ENCODE data around the gene GTSF1L.

GTSF1L gene

GRCh38 chr20:43715511-43715910, 11.3 kb downstream of the GTSF1L start:
- DNase-seq = no peak

DNA sequence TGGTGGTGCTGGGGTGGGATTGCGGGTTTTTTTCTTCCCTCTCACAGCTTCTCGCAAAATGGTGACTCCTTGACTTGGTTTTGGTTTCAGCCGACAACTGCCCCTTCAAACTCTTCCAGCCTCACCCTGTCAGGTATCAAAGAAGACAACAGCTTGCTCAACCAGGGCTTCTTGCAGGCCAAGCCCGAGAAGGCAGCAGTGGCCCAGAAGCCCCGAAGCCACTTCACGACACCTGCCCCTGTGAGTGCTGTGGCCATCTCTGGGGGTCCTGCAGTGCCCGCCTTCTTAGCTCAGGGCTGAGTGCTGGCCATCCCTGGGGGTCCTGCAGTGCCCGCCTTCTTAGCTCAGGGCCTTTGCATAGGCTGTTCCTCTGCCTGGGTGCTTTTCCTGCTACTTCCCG, 11.8 kb downstream of the GTSF1L start:
- DNase-seq = no peak

DNA sequence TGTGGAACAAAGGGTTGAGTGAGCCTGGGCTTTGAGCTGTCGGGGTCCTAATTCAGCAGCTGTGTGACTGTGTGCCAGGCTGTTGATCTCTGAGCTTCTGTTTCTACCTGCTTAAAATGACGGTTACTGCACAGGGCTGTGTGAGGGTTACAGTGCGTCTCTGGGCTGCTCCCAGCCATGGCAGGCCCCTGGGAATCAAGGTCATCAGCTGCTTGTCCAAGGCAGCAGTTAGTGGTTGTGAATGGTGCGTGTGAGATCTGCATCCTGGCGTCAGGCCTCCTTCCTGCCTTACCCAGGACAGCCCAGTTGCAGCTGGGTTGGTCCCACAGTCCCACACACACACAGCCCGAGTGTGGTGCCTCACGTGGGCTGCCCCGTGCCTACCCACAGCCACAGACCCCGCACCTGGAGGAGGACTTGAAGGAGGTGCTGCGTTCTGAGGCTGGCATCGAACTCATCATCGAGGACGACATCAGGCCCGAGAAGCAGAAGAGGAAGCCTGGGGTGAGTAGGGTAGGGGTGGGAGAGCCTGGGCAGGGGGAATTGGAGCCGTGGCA, 15.6 kb downstream of the GTSF1L start:
- DNase-seq = no peak

GRCh38 chr20:43710370-43711044, 16.3 kb downstream of the GTSF1L start:
- DNase-seq = no peak

GRCh38 chr20:43702502-43702901, 24.3 kb downstream of the GTSF1L start:
- DNase-seq = no peak

DNA sequence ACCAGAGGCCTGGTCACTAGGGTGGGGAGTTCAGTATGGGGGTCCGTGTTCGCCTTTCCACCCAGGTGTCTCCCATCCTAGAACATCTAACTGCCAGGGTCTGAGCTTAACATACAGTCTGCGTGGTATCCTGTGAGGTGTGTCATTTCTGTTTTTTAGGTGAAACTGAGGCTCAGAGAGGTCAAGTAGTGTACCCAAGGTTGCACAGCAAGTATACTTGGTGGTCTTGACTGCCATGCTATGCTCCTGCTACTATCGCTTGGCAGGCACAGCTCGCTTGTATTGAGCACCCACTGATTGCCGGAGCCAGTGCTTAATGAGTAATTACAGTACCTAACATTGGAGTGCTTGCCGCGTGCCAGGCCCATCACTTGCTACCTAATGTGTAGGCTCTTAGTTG, 26.2 kb downstream of the GTSF1L start:
- no peak for DNase-seq

DNA sequence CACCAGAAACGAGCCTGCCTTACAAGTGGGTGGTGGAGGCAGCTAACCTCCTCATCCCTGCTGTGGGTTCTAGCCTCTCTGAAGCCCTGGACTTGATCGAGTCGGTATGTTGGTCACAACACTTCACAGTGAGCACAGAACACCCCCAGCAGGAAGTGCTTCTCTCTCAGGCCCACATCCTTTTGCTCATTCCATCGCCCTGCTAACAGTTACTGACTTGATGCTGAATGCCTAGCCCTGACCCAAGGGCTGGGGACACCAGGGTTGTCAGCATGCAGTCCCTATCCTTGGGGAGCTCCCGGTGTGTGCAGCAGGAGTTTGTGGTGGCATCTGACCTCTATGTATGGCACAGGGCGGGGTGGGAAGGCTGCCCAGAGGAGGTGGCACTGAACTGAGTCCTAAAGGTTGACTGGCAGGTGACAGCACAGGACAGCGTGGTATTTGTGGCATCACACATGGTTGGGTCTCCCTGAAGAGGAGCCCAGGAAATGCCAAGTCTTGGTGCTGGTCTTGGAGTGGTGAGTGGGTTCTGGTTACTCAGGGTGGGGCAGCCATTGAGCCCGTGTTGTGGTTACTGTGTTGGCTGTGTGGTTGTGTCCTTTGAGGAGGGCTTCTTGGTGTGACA, 26.7 kb downstream of the GTSF1L start:
- no peak for DNase-seq

- no peak for DNase-seq
Measured at GRCh38 chr20:43695571-43695970, 31.2 kb downstream of the GTSF1L start.

DNA sequence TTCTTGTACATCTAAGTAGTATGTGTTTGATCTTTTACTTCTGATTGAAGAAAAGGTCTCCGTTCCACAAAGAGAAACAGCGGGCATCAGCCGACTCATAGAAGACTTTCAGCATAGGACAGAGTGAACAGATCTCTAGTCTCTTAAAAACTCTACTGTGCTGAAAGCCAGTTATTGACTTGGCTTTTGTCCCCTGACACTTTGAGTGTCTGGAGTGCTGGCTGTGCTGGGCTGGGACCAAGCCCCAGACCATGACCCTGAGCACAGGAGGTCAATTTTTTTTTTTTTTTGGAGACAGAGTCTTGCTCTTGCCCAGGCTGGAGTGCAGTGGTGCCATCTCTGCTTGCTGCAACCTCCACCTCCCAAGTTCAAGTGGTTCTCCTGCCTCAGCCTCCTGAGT, 32.0 kb downstream of the GTSF1L start:
- no peak for DNase-seq

DNA sequence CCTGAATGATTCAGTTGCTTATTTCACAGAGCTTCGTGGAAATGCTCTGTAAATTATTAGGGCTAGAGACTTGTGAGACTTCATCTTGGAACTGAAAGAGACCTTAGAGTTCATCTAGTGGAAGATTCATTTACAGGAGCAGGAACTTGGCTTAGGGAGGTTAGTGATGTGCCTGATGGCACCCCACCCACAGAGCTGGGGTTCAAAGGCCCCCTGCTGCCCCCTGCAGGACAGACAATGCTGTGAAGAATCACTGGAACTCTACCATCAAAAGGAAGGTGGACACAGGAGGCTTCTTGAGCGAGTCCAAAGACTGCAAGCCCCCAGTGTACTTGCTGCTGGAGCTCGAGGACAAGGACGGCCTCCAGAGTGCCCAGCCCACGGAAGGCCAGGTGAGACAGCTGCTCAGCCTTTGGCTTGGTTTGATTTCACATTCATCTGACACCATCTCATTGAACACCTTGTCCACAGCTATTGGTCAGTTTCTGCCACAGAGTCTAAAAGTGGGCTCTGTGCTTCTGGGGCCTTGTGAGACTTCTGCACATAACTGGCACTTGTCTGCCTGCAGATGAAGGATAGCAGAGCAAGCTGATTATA, 34.8 kb downstream of the GTSF1L start:
- DNase-seq = no peak

GRCh38 chr20:43690943-43691598, 35.7 kb downstream of the GTSF1L start:
- no peak for DNase-seq

DNA sequence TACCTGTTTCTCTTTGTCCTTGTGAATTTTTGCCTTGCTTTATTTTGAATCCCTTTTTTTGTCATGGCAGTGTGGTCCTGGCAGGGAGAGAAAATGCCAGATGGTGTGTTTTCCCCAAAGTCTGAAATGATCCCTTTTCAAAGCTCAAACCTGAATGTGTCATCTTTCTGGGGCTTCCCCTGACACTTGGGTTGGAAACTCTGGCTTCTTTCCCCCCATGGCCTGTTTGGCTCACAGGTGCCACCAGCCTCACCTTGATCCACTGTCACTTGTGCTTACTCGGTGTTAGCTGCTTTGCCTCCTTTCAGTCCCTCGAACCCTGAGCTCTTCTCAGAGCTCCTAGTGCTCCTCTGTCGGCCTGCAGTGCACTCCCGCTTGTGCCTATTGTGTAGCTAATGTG, 37.6 kb downstream of the GTSF1L start:
- no peak for DNase-seq

DNA sequence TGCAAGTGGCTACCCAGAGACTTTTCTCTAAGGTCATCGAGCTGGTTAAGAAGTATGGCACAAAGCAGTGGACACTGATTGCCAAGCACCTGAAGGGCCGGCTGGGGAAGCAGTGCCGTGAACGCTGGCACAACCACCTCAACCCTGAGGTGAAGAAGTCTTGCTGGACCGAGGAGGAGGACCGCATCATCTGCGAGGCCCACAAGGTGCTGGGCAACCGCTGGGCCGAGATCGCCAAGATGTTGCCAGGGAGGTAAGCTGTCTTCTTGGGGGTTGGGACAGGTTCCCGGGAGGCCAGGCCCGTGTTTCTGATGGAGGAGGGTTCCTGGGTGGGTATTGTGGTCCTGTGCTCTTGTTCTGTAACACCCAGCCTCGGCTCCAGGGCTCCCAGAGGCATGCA, 40.0 kb downstream of the GTSF1L start:
- DNase-seq = no peak

GRCh38 chr20:43682446-43682845, 44.4 kb downstream of the GTSF1L start:
- no peak for DNase-seq

- no peak for DNase-seq
Measured at GRCh38 chr20:43681991-43682410, 44.8 kb downstream of the GTSF1L start.

DNA sequence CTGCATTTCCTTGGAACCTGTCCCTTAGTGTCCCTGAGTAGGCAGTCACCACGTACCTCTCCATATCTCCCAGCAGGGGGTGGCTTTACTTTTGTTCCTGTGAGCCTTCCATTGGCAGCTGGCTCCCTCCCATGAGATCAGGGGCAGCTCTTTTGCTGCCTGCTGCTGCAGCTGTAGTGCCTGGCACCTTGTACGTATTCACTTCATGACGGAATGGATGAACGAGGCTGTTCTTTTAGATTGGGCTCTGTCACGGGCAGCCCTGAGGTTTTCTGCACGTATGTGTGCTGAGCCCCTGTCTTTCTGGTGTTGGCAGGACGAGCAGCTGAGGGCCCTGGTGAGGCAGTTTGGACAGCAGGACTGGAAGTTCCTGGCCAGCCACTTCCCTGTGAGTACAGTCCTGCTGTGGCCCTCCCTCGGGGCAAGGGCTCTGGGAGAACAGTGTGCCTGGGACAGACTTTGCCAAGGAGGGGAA, 45.3 kb downstream of the GTSF1L start:
- DNase-seq = no peak

GRCh38 chr20:43680981-43681380, 45.8 kb downstream of the GTSF1L start:
- no peak for DNase-seq

DNA sequence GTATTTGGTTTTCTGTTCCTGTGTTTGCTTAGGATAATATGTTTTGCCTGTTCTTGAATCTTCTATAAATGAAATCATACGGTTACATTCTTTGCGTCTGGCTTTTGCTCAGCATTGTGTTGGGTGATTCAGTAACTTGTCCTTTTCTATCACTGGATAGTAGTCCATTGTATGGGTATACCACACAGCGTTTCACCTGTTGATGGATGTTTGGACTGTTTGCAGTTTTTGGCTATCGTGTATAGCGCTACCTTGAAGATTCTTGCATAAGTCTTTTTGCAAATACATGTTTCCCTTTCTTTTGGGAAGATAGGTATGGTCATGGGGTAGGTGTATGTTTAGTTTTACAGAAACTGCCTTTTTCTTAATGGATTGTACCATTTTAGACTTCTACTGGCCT, 50.4 kb downstream of the GTSF1L start:
- DNase-seq = no peak

All from NCI-H1930 (cell line).